Measurements from ENCODE around the gene PPY. TPM values are rescaled to one million over a fixed set of nuclear protein-coding genes. Genes with fewer than 3 reads are reported as not detected.
A peak's percentile ranks its signal among the peaks of the same experiment; 100 is the strongest.
"Not testable (repeated sequence)": the region's sequence is repeated elsewhere in the genome, so short reads cannot be mapped to it uniquely, and the experiment has no call there.

Gene PPY
- total and polyA plus RNA-seq, 7 donors: not detected

GRCh38 chr17:43928609-43929008 lies 13.7 kb downstream of the PPY start:
- H3K27me3 ChIP-seq: peaks cover 6 to 63% (median 26%) of the 10 kb centered on the region in 3 donors
- no peak for TF ChIP-seq EP300 (IDR thresholded peaks at IDR 0.05)
- no peak for TF ChIP-seq POLR2A (IDR thresholded peaks at IDR 0.05)
- TF ChIP-seq POLR2AphosphoS5 (IDR thresholded peaks at IDR 0.05): no peak
- TF ChIP-seq CTCF (IDR thresholded peaks at IDR 0.05): no peak

GRCh38 chr17:43927929-43928328 lies 14.3 kb downstream of the PPY start:
- peaks cover 0 to 11% (median 8%) of the 10 kb centered on the region in 4 donors for H3K4me1 ChIP-seq
- H3K36me3 ChIP-seq; H3K4me3 ChIP-seq; intact Hi-C loops (cut with DNase I); H3K9me3 ChIP-seq; DNase-seq; H3K27ac ChIP-seq: not testable (repeated sequence)
- 7 to 12% methylated on average over 5 of the region's 5 CpGs for WGBS, 2 donors
- peaks cover 6 to 63% (median 26%) of the 10 kb centered on the region in 3 donors for H3K27me3 ChIP-seq

More at GRCh38 chr17:43928609-43929008, 13.7 kb downstream of the PPY start:
- no peak for DNase-seq
- Histone ChIP-seq H3K4me3 (no peak overlapping the region), H3K36me3 (no peaks in the 10 kb centered on the region), H3K27ac (no peak overlapping the region), H3K9me3 (no peaks in the 10 kb centered on the region), H3K4me1 (peaks cover 0 to 11% (median 8%) of the 10 kb centered on the region in 4 donors)
- WGBS, 2 donors: 8 to 47% methylated on average over 1 of the region's 1 CpG
- intact Hi-C loops (cut with DNase I): no loop called here

GRCh38 chr17:43927060-43927864 lies 15.0 kb downstream of the PPY start:
- TF ChIP-seq POLR2A (IDR thresholded peaks at IDR 0.05) (no peak), CTCF (IDR thresholded peaks at IDR 0.05) (no peak), POLR2AphosphoS5 (IDR thresholded peaks at IDR 0.05) (no peak), EP300 (IDR thresholded peaks at IDR 0.05) (no peak)
- intact Hi-C loops (cut with DNase I): no loop called here
- 2 to 5% methylated on average over 42 of the region's 42 CpGs for WGBS, 2 donors
- Histone ChIP-seq H3K27ac (no peak overlapping the region), H3K4me1 (peaks cover 0 to 11% (median 8%) of the 10 kb centered on the region in 4 donors), H3K36me3 (no peaks in the 10 kb centered on the region), H3K4me3 (peak overlapping the region in 3 of 4 donors; percentile 19 to 30 (median 24)), H3K9me3 (no peaks in the 10 kb centered on the region), H3K27me3 (peaks cover 6 to 60% (median 22%) of the 10 kb centered on the region in 3 donors)
- DNase-seq: no peak

- no peak for DNase-seq
- H3K27me3 ChIP-seq: peaks cover 6 to 59% (median 22%) of the 10 kb centered on the region in 3 donors
- no peak overlapping the region for H3K27ac ChIP-seq
- no peak overlapping the region for H3K4me3 ChIP-seq
- peaks cover 0 to 11% (median 8%) of the 10 kb centered on the region in 4 donors for H3K4me1 ChIP-seq
- 83 to 86% methylated on average over 2 of the region's 2 CpGs for WGBS, 2 donors
- H3K9me3 ChIP-seq: no peaks in the 10 kb centered on the region
- no peak for TF ChIP-seq POLR2AphosphoS5 (IDR thresholded peaks at IDR 0.05)
- no peak for TF ChIP-seq POLR2A (IDR thresholded peaks at IDR 0.05)
- TF ChIP-seq EP300 (IDR thresholded peaks at IDR 0.05): no peak
- no peak for TF ChIP-seq CTCF (IDR thresholded peaks at IDR 0.05)
- intact Hi-C loops (cut with DNase I): no loop called here
- no peaks in the 10 kb centered on the region for H3K36me3 ChIP-seq
These were observed 17.7 kb downstream of the PPY start for GRCh38 chr17:43924558-43924957.

- H3K27ac ChIP-seq: no peak overlapping the region
- no peak for DNase-seq
- intact Hi-C loops (cut with DNase I): no loop called here
- no peak overlapping the region for H3K4me3 ChIP-seq
- TF ChIP-seq CTCF (IDR thresholded peaks at IDR 0.05) (no peak), EP300 (IDR thresholded peaks at IDR 0.05) (no peak), POLR2A (IDR thresholded peaks at IDR 0.05) (no peak), POLR2AphosphoS5 (IDR thresholded peaks at IDR 0.05) (no peak)
- H3K9me3 ChIP-seq: no peaks in the 10 kb centered on the region
- H3K36me3 ChIP-seq: no peaks in the 10 kb centered on the region
- H3K27me3 ChIP-seq: peaks cover 0 to 51% (median 16%) of the 10 kb centered on the region in 3 donors
- H3K4me1 ChIP-seq: peaks cover 0 to 10% (median 8%) of the 10 kb centered on the region in 4 donors
- 64 to 68% methylated on average over 10 of the region's 10 CpGs for WGBS, 2 donors
These were observed 21.7 kb downstream of the PPY start for GRCh38 chr17:43920500-43921095.
